Bronchial epithelial cell (primary cell): Measurements from ENCODE around the gene IGFBP7. TPM values are rescaled to one million over a fixed set of nuclear protein-coding genes. Genes with fewer than 3 reads are reported as not detected.
A peak's percentile ranks its signal among the peaks of the same experiment; 100 is the strongest.
"Not testable (repeated sequence)": the region's sequence is repeated elsewhere in the genome, so short reads cannot be mapped to it uniquely, and the experiment has no call there.

Experiments
- DNase-seq: peaks from one replicate; pipeline ENCODE4 v3.0.0-alpha.2; 2010; ENCODE audit warnings: low read depth
- FAIRE-seq: peaks from 2 replicates; lab custom pipeline; 2011; peaks lifted over from hg19 to GRCh38; lab: Jason Lieb, UNC
- H3K27me3 ChIP-seq: 2 replicates; pipeline ENCODE4 v1.5.1; 2011; ENCODE audit warnings: low read length; ENCODE audit not compliant: control insufficient read depth, insufficient read depth
- H3K36me3 ChIP-seq: 2 replicates; pipeline ENCODE4 v1.5.1; 2011; ENCODE audit warnings: low read length; ENCODE audit not compliant: control insufficient read depth, insufficient read depth
- H3K4me3 ChIP-seq: 2 replicates; pipeline ENCODE4 v1.5.1; 2011; ENCODE audit warnings: mild to moderate bottlenecking, low read depth, low read length, control low read depth
- CTCF ChIP-seq: IDR thresholded peaks from 2 replicates; pipeline ENCODE4 v1.5.1; 2011; ENCODE audit warnings: mild to moderate bottlenecking, moderate library complexity, low read length, control low read depth, inconsistent platforms; ENCODE audit not compliant: insufficient read depth, severe bottlenecking
- total RNA-seq: library from RNA; depleted of rRNA; stranded (reverse); fragments of >200 nt; gene quantifications from 2 replicates; pipeline ENCODE4 v1.2.1, GENCODE V29; 2014

Gene IGFBP7
- total RNA-seq, 1 donor from 2014 or later: 92.9 TPM

DNA sequence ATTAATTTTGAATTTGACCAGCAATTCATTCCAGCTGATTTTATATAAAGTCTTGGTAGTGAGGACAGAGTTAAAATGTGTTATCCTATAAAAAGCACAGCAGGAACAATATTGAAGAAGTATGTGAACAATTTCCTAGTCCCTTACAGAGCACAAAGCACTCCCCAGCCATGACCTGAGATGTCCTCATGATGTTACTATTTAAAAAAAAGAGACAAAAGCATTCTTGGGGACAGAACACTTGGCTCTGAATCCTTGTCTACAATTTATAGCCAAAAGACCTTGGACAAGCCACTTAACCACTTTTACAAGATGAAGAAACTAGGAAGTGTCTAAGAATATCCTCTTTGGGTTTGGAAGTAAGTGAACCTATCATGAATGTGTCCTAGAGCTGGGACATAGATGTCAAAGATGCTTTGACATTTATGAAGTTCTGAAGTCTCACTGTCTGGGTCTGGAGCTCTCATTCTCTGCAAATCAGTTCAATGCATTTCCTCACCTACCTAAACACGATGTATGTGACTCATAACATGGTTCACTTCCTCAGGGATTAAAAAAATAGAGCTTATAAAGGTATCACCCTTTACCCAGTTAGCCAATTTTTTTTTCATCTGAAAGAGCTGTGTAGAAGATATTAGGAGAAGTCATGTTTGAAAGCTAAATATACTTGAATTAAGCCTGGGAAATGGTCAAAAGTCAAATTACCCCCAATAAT, 61.4 kb downstream of the IGFBP7 start:
- Histone ChIP-seq H3K4me3 (no peak overlapping the region), H3K27me3 (no peaks in the 10 kb centered on the region), H3K36me3 (no peaks in the 10 kb centered on the region)
- no peak for TF ChIP-seq CTCF
- no peak for FAIRE-seq
- peak; percentile 82 for DNase-seq

DNA sequence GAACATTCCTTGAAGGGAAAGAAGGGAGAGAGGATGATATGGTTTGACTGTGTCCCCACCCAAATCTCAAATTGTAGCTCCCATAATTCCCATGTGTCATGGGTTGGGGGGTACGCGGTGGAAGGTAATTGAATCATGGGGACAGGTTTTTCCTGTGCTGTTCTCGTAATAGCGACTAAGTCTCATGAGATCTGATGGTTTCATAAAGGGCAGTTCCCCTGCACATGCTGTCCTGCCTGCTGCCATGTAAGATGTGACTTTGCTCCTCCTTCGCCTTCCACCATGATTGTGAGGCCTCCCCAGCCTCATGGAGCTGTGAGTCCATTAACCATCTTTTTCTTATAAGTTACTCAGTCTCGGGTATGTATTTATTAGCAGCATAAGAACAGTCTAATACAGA, 63.1 kb downstream of the IGFBP7 start:
- not testable (repeated sequence) for H3K4me3 ChIP-seq, H3K27me3 ChIP-seq, FAIRE-seq, H3K36me3 ChIP-seq, DNase-seq

- no peaks in the 10 kb centered on the region for H3K36me3 ChIP-seq
- TF ChIP-seq CTCF: no peak
- H3K4me3 ChIP-seq: no peak overlapping the region
- DNase-seq: no peak
- H3K27me3 ChIP-seq: no peaks in the 10 kb centered on the region
- no peak for FAIRE-seq
Measured at GRCh38 chr4:57044996-57045395, 65.2 kb downstream of the IGFBP7 start.

DNA sequence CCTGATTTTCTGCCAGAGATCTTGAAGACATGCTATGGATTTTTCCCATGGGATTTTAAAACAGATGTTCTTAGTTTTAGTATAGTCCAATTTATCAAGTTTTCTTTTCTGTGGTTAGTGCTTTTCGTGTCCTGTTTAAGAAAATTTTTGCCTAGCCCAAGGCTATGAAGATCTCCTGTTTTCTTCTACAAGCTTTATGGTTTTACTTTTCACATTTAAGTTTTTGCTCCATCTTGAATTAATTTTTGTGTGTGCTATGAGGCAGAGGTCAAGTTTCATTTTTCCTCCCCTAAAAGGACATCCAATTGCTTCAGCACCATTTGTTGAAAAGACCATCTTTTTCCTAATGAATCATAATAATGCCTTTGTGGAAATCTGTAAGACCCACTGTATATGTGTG, 65.9 kb downstream of the IGFBP7 start:
- no peak for TF ChIP-seq CTCF
- no peaks in the 10 kb centered on the region for H3K27me3 ChIP-seq
- H3K4me3 ChIP-seq: no peak overlapping the region
- no peak for DNase-seq
- no peak for FAIRE-seq
- no peaks in the 10 kb centered on the region for H3K36me3 ChIP-seq

DNA sequence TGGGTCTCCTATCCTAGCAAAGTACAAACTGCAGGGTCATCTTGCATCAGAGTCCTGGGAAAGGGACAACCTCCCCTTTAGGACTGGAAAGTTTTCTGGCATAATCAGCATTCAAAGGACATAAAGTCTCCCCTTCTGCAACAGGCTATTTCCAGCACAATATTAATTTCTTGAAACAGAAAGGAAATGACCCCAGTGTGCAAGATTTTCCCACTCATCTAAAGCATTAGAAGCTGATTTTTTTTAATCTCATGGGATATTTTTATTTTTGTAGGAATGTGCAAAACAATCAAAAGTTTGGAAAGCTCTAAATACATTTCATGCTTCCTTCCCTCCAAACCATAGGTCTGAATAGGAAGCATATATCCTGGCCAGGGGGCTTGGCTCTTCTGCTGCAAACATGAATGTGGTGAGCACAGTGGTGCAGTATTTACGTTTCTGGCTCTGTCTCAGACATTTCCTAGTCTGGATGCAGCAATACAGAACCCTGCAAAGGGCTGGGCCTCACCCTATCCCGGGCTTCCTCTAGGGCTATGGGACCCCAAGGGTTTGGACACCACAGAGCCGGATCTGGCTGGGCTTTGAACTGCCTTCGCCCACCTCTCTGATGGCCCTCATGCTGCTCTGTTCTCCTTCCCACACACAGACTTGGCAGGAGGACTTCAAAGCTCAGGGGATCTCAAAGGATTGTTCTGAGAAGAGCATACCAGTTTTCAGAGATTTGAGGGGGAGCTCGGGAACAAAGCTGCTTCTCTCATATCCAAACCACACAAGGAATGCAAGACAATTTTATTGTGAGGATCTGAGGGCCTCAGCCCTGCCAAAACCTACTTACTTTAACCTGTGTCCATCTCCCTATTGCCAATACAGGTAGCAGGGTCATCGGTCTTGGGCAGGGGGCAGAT, 66.6 kb downstream of the IGFBP7 start:
- H3K27me3 ChIP-seq: no peaks in the 10 kb centered on the region
- DNase-seq (no peak), FAIRE-seq (no peak)
- no peaks in the 10 kb centered on the region for H3K36me3 ChIP-seq
- no peak for TF ChIP-seq CTCF
- H3K4me3 ChIP-seq: no peak overlapping the region

DNA sequence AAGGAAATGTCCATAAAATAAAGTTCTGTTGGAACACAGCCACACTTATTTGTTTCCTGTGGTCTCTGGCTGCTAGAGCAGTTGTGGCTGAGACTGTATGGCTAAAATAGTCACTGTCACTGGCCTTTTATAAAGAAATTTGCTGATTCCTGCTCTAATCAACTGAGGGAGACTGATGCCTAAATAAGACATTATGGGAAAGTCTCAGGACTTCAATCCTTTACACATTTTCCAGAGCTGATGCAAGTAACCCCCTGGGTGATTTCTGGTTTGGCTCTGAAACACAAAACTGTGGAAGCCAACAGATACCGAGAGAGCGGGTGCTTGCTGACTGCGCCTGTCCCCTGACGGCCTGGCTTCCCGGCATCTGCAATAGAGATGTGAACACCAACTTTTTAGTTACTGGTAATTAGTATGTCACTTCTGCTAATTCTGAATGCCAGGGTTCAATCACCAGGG, 67.4 kb downstream of the IGFBP7 start:
- no peak overlapping the region for H3K4me3 ChIP-seq
- no peaks in the 10 kb centered on the region for H3K36me3 ChIP-seq
- TF ChIP-seq CTCF: no peak
- H3K27me3 ChIP-seq: no peaks in the 10 kb centered on the region
- DNase-seq (no peak), FAIRE-seq (no peak)
